Hematopoietic multipotent progenitor cell treated with erythropoietin and hydrocortisone succinate and interleukin-3 and kit ligand, for 6 days (in vitro differentiated cells): ENCODE measurements around the gene TMED1.

ENCODE experiments used
- DNase-seq: peaks from one replicate; pipeline ENCODE4 v3.0.0-alpha.2; 2015

The TMED1 gene

DNA sequence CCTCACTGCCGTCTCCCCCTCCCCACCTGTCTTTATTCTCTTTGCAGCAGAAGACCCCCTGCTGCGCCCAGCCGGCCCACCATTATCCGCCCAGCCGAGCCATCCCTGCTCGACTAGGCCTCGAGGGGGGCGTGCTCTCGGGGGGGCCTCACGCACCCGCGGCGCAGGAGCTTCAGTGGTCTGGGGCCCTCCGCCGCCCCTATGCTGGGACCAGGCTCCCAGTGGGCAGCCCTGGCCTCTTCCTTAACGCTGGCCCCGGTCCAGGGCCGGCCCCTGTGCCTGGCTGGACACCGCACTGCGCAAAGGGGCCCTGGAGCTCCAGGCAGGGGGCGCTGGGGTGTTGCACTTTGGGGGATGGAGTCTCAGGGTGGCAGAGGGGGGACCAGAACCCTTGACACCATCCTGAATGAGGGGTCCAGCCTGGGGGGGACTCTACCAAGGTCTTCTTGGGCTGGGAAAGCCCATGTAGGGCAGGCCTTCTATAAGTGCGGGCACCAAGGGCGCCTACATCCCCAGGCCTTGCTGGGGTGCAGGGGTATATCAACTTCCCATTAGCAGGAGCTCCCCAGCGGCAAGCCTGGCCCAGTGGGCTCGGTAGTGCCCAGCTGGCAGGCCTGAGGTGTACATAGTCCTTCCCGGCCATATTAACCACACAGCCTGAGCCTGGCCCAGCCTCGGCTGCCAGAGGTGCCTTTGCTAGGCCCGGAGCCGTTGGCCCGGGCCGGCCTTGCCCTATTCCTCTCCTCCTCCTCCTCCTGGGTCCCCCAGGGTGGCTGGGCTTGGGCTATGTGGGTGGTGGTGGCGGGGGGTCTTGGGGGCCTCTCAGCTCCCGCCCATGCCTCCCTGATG lies 4.9 kb downstream of the TMED1 start:
- DNase-seq: no peak

DNA sequence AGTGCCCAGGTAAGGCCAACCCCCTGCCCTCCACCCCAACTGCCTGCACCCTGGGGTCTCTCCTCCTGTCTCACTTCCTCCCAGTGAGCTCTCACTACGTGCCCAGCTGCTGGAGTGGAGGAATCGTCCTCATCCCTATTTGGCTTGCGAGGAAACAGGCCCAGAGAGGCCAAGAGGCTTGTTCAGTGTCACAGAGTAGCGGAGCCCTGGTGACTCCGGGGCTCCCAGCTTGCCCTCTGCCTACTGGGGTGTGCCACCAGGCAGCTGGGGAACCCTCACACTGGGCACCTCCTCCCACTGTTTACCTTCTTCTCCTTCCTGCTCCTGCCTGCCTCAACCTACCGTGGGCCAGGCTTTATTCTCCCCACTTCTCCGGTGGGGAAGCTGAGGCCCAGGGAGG lies 5.6 kb downstream of the TMED1 start:
- no peak for DNase-seq

DNA sequence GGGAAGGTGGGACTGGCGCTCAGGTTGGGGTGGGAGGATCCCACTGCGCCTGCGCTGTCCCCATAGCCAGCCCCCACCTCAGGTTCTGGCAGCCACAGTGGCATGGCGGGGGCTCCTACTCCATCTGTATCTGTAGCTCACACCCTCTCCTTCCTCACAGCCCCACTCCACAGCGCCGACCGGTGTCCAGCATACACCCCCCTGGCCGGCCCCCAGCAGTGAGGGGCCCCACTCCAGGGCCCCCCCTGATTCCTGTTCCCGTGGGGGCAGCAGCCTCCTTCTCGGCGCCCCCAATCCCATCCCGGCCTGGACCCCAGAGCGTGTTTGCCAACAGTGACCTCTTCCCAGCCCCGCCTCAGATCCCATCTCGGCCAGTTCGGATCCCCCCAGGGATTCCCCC lies 6.0 kb downstream of the TMED1 start:
- DNase-seq: no peak

DNA sequence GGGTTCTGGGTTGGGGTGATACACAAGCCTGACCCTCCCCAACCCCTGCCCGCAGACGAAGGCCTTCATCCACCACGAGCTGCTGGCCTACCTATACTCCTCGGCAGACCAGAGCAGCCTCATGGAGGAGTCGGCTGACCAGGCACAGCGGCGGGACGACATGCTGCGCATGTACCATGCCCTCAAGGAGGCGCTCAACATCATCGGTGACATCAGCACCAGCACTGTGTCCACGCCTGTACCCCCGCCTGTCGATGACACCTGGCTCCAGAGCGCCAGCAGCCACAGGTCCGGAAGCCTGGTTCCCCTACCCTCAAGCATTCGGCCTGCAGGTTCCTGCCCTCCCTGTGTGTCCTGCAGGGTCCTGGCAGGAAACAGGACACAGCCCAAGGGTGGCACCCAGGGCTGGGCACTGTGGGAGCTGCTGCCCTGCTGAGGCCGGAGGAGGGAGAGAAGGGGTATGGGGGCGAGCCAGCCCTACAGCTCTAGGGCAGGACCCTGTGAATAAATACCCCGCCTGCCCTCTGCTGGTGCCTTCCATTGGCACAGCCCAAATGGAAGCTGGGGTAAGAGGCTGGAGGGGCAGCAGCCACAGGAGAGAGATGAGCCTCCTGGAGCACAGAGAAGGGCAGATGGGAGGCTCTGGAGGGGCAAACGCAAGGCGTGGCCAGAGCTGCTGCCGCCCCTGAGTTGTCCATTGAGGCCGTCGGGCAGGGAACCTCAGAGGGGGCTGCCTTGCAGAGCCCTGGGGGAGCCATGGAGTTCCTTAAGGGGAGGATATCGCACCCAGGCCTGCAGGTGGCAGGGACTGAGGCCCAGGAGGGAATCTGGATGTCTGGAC lies 6.8 kb downstream of the TMED1 start:
- DNase-seq: peak; percentile 61

DNA sequence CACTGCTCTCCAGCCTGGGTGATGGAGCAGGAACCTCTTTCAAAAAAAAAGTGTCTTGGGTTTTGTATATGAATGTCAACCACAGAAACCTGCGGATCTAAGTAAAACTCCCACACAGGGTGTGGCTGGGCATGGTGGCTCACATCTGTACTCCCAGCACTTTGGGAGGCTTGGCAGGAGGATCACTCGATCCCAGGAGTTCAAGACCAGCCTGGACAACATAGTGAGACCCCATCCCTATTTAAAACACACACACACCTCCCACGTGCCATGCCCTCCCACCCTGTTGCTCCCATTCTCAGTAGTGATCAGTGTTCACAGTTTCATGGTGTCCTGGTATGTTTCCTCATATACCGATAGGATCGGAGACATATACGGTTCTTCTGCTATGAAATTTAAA lies 9.2 kb downstream of the TMED1 start:
- DNase-seq: no peak

DNA sequence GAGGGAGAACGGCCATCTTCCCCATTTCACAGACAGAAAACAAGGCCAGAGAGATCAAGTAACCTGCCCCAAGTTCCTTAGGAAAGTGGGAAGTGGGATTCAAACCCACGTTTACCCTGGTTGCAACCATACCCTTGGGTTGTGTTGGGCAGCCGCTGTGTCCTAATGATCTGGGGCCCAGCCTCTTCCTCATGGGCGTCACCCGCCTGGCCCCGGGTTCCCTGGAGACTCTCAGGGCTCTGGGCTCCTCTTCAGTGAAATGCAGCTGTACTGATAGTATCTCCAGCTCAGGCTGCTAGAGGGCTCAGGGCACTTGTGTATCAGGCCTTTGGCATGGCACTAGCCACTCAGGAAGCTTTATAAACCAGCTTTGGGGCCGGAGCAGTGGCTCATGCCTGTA lies 9.8 kb downstream of the TMED1 start:
- peak; percentile 75 for DNase-seq

DNA sequence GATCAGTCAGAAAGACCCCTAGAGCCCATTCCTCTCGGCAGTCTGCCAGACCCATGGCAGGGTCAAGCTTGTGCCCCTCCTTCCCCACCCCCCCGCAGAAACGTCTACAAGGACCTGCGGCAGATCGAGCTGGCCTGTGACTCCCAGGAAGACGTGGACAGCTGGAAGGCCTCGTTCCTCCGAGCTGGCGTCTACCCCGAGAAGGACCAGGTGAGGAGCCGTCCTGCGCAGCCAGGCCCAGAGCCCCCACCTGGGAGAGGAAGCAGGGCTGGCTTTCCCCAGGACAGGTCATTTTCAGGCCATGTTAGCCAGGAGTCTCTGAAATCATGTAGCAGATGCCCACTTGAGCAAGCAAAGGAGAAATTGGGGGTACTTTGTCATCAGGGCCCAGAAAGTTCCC lies 12.3 kb downstream of the TMED1 start:
- DNase-seq: no peak

DNA sequence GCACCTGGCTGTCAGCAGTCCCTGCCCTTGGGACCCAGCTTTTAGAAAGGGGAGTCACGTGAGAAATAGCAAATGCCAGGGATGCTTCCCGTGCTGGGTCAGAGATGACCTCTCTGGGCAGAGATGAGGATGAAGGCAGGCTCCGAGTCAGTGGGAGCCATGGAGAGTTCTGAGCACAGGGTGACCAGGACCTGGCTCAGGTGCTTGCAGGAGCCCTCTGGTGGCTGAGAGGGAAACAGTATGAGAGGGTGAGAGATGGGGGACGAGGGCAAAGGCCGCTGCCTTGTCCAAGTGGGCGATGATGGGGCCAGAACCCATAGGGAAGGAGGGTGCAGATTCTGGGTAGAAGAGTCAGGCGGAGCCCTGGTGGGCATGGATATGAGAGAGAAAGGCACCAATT lies 15.8 kb downstream of the TMED1 start:
- DNase-seq: peak; percentile 37

DNA sequence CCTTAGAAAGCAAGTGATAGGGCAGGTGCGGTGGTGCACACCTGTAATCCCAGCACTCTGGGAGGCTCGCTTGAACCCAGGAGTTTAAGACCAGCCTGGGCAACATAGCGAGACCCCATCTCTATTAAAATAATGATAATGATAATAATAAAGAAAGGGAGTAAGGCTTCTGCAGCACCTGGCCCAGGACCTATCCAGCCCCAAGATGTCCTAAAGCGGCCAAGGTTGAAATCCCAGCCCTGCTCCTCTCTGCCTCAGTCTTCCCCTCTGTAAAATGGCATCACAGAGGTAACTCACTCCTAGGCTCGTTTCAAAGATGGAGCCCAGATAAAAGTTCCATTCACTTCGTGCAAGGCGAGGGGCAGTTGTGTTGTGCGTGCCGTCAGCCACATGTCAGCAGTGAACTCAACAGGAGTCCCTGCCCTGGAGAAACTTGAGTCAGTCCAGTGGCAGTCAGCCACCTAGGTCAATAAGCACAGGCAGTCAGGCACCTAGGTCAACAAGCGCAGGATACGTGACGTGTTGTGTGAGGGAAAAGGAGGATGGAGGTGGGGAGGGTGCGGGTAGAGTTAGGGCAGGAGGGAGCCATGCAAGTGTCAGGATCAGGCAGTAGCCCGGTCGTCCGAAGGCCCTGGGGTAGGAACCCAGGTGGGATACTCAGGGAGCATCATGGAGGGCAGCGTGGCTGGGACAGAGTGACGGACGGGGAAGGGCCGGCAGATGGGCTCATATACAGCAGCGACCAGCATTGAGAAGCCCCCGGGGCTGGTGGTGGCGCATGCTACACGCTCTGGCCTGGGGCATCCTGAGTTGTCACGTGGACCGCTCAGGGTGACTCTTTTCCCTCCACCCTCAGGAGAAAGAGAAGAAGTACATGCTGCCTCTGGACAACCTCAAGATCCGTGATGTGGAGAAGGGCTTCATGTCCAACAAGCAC lies 16.6 kb downstream of the TMED1 start:
- no peak for DNase-seq

DNA sequence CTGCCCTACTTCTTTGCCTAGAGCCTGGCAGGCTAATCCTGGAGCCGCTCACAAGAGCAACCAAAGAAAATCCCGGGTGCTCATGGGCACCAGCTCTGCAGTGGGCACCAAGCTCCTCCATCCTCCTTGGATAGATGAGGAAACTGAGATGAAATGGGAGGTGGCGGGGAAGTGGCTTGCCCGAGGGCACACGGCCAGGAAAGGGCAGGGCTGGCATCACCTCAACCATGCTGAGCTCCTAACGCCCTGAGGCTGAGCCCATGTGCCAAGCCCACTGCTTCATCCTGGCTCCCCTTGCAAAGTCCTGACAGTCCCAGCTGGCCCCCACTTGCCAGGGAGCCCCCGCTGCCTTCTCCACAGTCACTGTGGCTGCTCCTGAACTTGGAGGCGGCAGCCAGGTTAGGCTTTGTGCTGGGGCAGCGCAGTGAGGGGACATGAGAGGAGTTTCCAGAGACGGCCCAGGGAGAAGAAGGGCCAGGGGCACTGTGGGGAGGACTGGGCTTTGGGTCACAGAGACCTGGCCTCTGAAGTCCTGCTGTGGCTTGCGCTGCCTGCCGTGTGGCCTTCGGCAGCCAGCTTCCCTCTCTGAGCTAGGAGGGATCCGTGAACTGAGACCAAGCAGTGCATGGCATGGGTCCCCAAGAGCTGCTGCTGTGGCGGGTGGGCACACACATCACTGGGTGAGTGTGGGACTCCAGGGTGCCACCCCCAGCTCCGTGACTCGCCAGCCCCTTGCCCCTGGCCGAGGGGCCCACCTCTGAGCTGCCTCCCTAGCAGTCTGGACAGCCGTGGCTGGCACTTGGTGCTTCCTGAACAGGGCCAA lies 17.5 kb downstream of the TMED1 start:
- no peak for DNase-seq

DNA sequence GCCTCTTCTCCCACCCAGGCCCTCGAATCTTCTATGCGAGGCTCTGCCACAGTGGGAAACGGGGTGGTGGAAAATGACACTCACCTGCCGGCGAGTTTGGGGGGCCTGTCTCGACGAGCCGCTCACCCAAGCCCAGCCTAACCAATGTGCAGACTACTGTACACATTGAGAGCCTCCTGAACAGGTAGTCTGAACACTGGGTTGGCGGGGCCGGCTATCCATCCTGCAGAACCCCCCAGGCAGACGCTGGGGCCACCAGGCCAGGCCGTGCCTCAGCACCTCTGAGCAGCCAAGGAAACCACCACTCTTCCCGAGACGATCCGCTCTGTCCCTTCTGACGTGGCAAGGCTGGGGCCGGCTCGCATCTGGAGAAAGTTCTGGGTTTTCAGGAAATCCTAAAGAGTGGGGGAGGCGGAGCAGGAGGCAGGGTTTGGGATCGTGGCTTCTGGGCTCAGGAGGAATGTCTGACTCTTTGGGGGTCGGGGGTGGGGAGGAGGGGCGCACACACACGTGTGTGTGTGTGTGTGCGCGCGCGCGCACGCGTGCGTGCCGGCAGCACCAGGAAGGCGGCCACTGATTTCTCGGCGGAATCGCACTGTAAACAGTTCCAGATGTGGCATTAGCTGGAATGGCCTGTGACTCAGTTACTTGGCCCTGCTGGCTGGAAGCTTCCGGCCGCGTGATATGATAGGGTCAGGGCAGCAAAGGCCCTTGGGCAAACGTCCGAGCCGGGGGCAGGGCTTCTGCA lies 18.5 kb downstream of the TMED1 start:
- no peak for DNase-seq

DNA sequence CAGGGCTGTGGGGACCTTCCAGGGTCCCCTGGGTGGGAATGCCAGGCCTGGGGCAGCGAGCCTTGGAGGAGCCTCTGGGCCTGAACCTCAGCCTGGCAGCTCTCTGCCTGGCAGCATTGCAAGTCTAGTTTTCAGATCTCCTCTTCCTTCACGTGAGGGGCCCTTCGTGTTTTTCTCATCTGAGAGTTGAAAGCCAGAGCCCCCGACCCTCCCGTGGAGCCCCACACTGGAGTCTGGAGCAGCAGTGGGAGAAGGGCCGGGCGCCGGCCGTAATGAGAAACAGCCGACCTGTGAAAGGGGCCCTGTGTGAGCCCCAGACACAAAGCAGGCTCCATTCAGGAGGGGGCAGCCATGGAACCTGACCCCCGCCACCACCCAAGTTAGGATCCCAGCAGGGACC lies 19.3 kb downstream of the TMED1 start:
- no peak for DNase-seq

DNA sequence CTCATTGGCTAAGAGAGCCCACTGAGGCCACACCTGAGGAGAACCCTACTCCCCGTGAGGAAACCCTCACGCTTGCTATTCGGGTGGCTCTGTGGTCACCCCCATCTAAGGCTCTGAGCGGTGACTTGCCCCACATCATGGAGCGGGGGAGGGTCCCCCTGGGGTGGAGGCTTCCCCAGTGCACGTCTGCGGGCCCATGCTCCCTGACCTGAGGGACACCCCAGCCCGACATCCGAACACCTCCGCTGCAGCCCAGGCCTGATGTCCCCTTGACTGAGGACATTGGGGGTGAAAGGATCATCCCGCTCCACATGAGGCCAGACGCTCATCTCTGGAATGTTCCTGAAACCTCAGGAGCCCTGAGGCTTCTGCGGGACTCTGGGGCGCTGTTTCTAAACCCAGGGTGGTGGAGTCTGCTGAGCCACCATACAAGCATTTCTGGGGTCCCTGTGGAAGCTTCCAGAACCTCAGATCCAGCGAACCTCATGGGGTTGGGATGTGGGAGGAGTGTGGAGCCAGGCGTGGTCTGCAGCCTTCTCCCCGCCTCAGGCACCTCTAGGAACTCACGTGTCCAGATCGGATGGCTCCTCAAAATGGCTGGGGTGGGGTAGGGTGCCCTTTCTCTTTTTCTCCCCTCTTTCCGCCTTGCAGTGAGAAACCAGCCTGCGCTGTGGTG lies 19.9 kb downstream of the TMED1 start:
- DNase-seq: no peak

DNA sequence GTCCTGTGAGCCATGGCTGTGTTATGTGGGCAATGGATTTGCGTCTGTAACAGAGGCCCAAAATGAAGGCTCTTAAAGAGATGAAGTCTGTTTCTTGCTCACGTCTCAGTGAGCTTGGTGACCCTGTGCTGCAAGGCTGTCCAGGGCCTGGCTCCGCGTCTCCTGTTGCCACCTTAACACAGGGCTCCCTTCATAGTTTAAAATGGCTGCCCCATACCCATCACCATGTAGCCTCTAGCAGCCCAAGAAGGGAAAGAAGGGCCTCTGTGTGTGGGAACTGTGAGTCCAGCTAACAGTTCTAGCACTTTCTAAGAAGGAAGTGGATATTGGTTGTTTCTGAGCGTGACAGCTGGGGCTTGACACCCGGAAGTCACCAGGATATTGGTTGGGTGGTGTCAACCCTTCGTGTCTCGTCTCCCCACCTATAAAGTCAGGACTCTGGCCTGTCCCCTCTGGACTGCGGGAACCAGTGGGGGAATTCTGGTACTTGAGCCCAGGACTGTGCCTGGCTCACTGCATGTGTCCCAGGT lies 20.9 kb downstream of the TMED1 start:
- no peak for DNase-seq

DNA sequence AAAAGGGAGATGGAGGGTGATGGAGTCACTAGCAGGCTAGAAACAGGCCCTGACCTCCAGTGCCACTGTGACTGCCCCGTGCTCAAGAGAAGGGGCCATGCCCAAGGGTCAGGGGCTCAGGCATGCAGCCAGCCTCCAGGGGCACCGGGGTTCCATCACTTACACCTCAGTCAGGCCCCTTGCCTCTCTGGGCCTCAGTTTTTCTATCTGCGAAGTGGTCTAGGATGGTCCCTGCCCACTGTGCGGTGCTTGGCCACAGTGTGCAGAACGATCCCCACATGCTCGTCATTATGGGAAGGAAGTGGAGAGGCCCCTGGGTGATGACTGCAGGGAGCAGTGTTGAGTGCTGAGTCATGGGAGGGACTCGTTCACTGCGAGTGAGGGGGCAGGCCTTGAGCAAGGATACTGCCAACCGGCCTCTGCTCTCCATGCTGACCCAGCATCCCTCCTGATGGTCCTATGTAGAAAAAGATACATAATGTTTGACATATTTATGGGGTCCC lies 23.1 kb downstream of the TMED1 start:
- DNase-seq: peak; percentile 93

DNA sequence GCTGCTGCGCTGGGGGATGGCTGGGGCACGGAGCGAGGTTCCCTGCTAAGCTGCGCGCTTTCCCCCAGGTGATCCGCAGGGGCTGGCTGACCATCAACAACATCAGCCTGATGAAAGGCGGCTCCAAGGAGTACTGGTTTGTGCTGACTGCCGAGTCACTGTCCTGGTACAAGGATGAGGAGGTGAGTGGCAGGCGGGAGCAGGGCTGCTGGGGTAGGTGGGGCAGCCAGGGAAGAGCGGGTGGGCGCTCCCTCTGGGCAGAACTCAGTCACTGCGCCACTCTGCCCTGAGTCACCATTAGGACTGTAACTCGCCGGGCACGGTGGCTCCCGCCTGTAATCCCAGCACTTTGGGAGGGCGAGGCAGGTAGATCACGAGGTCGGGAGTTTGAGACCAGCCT lies 23.8 kb downstream of the TMED1 start:
- peak; percentile 55 for DNase-seq

DNA sequence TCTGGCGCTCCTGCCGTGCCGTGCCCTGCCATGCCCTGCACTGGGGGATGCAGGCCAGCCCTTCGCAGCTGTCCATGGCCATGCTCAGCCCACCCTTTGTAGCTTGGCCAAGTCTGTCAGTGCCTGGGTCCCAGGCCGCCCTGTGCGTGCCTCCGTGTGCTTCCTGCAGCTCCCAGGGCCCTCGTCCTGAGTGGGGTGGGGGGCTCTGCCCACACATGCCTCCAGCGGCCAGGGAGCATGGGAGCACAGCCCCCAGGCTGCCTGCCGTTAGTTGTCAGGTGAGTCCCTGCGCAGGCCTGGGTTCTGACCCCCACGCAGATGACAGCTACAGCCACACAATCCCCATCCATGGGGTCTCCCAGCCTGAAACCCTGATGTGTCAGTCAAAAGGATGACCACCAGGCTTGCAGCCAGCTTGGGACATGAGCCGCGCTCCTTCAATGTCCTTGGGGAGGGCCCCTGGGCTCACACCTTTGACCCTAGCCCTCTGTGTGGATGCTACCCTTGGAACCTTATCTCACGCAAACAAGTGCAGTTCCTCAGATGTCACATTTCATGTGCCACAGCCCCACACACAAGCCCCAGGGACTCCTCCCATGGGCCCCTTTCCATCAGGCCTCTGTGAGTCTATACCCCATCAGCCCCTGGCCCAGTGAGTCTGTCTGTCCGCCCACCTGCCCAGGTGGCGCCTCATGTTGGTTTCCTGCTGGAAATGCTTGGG lies 24.5 kb downstream of the TMED1 start:
- DNase-seq: peak; percentile 87

DNA sequence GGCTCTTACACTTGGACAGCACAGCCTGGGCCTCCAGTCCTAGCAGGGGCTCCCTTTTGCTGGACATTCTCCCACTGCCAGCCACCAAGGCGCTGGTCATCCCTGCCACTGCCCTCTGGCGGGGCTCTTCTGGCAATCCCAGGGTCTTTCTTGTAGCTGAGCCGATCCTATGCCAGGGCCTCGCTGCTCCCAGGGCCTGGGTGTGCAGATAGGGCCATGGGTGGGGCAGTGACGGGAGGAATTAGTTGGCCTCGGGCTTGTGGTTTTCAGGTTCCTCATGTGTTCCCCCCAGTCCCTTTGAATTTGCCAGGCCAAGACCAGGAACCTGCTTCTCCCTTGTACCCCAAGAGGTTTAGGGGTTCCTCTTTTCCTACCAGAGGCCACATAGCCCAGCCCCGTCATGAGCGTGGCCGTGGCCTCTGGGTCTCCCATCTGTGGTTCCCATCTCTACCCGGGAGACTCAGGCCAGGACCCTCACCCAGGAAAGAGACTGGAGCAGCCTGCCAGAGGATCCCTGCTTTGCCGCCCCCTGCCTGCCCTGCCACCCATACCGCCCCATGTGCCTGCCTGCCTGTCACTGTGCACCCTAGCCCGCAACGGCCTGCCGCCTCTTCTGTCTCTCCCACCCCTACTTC lies 26.2 kb downstream of the TMED1 start:
- DNase-seq: peak; percentile 95
